Measurements from ENCODE around the gene DCAF11.

- TF ChIP-seq CTCF (IDR thresholded peaks at IDR 0.05) (no peak), EZH2 (IDR thresholded peaks at IDR 0.05) (no peak), EZH2phosphoT487 (IDR thresholded peaks at IDR 0.05) (no peak)
These were observed 12.4 kb downstream of the DCAF11 start for GRCh38 chr14:24126939-24127338.

All from neural progenitor cell (in vitro differentiated cells).